Activated T-helper 1 cell treated with Interleukin-2 at 50 U/mL for 16 hours (primary cell): ENCODE data around the gene AADACL4.
"Not testable (repeated sequence)": the region's sequence is repeated elsewhere in the genome, so short reads cannot be mapped to it uniquely, and the experiment has no call there.

Experiments used
- DNase-seq: peaks from one replicate; pipeline ENCODE4 v3.0.0-alpha.2; 2020; ENCODE audit warnings: low read depth

AADACL4 gene

GRCh38 chr1:12629985-12630760 is 13.7 kb upstream of the AADACL4 start:
- DNase-seq: no peak

GRCh38 chr1:12630946-12631530 is 12.8 kb upstream of the AADACL4 start:
- DNase-seq: no peak

GRCh38 chr1:12631571-12631970 is 12.3 kb upstream of the AADACL4 start:
- no peak for DNase-seq

- DNase-seq: no peak
These were observed 9.7 kb upstream of the AADACL4 start for GRCh38 chr1:12634156-12634555.

GRCh38 chr1:12634696-12635202 is 9.1 kb upstream of the AADACL4 start:
- no peak for DNase-seq

GRCh38 chr1:12636098-12636950 is 7.6 kb upstream of the AADACL4 start:
- DNase-seq: no peak

- no peak for DNase-seq
These were observed 6.2 kb upstream of the AADACL4 start for GRCh38 chr1:12637693-12638092.

- DNase-seq: no peak
These were observed 3.5 kb upstream of the AADACL4 start for GRCh38 chr1:12640237-12640957.

- no peak for DNase-seq
These were observed 3.0 kb upstream of the AADACL4 start for GRCh38 chr1:12640958-12641272.

- DNase-seq: no peak
These were observed 806 bp upstream of the AADACL4 start for GRCh38 chr1:12643079-12643478.

- no peak for DNase-seq
These were observed 352 bp downstream of the AADACL4 start for GRCh38 chr1:12644237-12644636.

- no peak for DNase-seq
These were observed 944 bp downstream of the AADACL4 start for GRCh38 chr1:12644829-12645228.

- DNase-seq: not testable (repeated sequence)
These were observed 1.5 kb downstream of the AADACL4 start for GRCh38 chr1:12645401-12645800.

- no peak for DNase-seq
These were observed 4.9 kb downstream of the AADACL4 start for GRCh38 chr1:12648741-12649140.

GRCh38 chr1:12649971-12650421 is 6.1 kb downstream of the AADACL4 start:
- no peak for DNase-seq

GRCh38 chr1:12654004-12654567 is 10.2 kb downstream of the AADACL4 start:
- DNase-seq: no peak

GRCh38 chr1:12654657-12655056 is 10.8 kb downstream of the AADACL4 start:
- no peak for DNase-seq

- no peak for DNase-seq
These were observed 12.7 kb downstream of the AADACL4 start for GRCh38 chr1:12656575-12656974.

- DNase-seq: no peak
These were observed 13.4 kb downstream of the AADACL4 start for GRCh38 chr1:12657060-12657884.

- not testable (repeated sequence) for DNase-seq
These were observed 14.1 kb downstream of the AADACL4 start for GRCh38 chr1:12657885-12658512.
